H1 (cell line): Measurements from ENCODE around the gene CNTN5. TPM values are rescaled to one million over a fixed set of nuclear protein-coding genes. Genes with fewer than 3 reads are reported as not detected.

Experiments used
- CTCF ChIA-PET: fragments of 300-600 bp; sonication (Branson Sonifier 250); formaldehyde crosslinking; loops from one replicate; lab custom pipeline; 2021; ENCODE audit not compliant: partially characterized antibody; lab: Charles Lee
- POLR2A ChIA-PET: fragments of 300-600 bp; sonication (Branson Sonifier 250); formaldehyde crosslinking; loops from one replicate; lab custom pipeline; 2021; ENCODE audit warnings: inconsistent platforms; ENCODE audit not compliant: partially characterized antibody; lab: Charles Lee
- DNase-seq, 2 experiments: peaks; one replicate each; pipeline versions ENCODE4 v3.0.0 to v3.0.0-alpha.2; 2010 to 2022; ENCODE audit warnings: low spot score in 2 of 2, low read depth in 1 of 2, mixed read lengths in 1 of 2
- FAIRE-seq: peaks from 2 replicates; lab custom pipeline; 2011; peaks lifted over from hg19 to GRCh38; lab: Jason Lieb, UNC
- H2AFZ ChIP-seq: 2 replicates; pipeline ENCODE4 v1.8.1; 2012; ENCODE audit warnings: low read length, inconsistent platforms
- H2AK5ac ChIP-seq: 2 replicates; pipeline ENCODE4 v1.6.1; 2013; ENCODE audit warnings: low read depth, low read length
- H2BK120ac ChIP-seq: replicated peaks from 2 replicates; pipeline ENCODE3; 2013; ENCODE audit warnings: low read depth, low read length, inconsistent platforms
- H2BK12ac ChIP-seq: 2 replicates; pipeline ENCODE4 v1.6.1; 2013; ENCODE audit warnings: low read depth, low read length
- H2BK15ac ChIP-seq: 2 replicates; pipeline ENCODE4 v1.6.1; 2013; ENCODE audit warnings: low read length
- H2BK20ac ChIP-seq: 2 replicates; pipeline ENCODE4 v1.6.1; 2013; ENCODE audit warnings: low read length
- H2BK5ac ChIP-seq: 2 replicates; pipeline ENCODE4 v1.6.1; 2013; ENCODE audit warnings: low read depth, low read length
- H3K14ac ChIP-seq: 2 replicates; pipeline ENCODE4 v1.6.1; 2013; ENCODE audit warnings: inconsistent platforms; ENCODE audit not compliant: insufficient read length
- H3K18ac ChIP-seq: 2 replicates; pipeline ENCODE4 v1.6.1; 2013; ENCODE audit warnings: low read length; ENCODE audit errors: extremely low read depth
- H3K23ac ChIP-seq: 2 replicates; pipeline ENCODE4 v1.6.1; 2013; ENCODE audit warnings: inconsistent platforms; ENCODE audit not compliant: insufficient read length
- H3K23me2 ChIP-seq: 2 replicates; pipeline ENCODE4 v1.6.1; 2013; ENCODE audit warnings: low read depth, low read length
- H3K27ac ChIP-seq: 2 replicates; pipeline ENCODE4 v1.6.1; 2011; ENCODE audit warnings: low read depth, low read length, inconsistent platforms
- H3K27me3 ChIP-seq, 4 experiments: replicated peaks in 1 of 4; 1 replicate in 1 of 4; 2 replicates in 3 of 4; pipeline versions ENCODE4 v1.6.1 to v1.8.1; 2011 to 2013; ENCODE audit warnings: low read length in 3 of 4, mild to moderate bottlenecking in 3 of 4, inconsistent platforms in 2 of 4, mixed read lengths in 2 of 4, moderate library complexity in 1 of 4; ENCODE audit not compliant: control insufficient read depth in 3 of 4, insufficient read depth in 3 of 4; ENCODE audit errors: extremely low read depth in 1 of 4
- H3K36me3 ChIP-seq, 4 experiments: 2 replicates each; pipeline versions ENCODE4 v1.6.1 to v1.8.1; 2011 to 2013; ENCODE audit warnings: mild to moderate bottlenecking in 4 of 4, low read length in 3 of 4, moderate library complexity in 2 of 4, control low read depth in 1 of 4, inconsistent platforms in 1 of 4; ENCODE audit not compliant: insufficient read depth in 4 of 4, control insufficient read depth in 2 of 4
- H3K4ac ChIP-seq: replicated peaks from 2 replicates; pipeline ENCODE3; 2013; ENCODE audit warnings: low read length, low read depth, mixed read lengths, inconsistent platforms; ENCODE audit not compliant: insufficient read length
- H3K4me1 ChIP-seq, 4 experiments: replicated peaks in 1 of 4; 1 replicate in 1 of 4; 2 replicates in 3 of 4; pipeline versions ENCODE4 v1.6.1 to v1.8.1; 2011 to 2013; ENCODE audit warnings: low read length in 3 of 4, inconsistent platforms in 2 of 4, mixed read lengths in 1 of 4; ENCODE audit not compliant: insufficient read depth in 4 of 4, control insufficient read depth in 3 of 4
- H3K4me2 ChIP-seq, 2 experiments: 2 replicates each; pipeline versions ENCODE4 v1.6.1 to v1.8.1; 2011 to 2013; ENCODE audit warnings: low read depth in 2 of 2, low read length in 2 of 2, control low read depth in 1 of 2, inconsistent platforms in 1 of 2, mild to moderate bottlenecking in 1 of 2; ENCODE audit not compliant: insufficient read depth in 1 of 2
- H3K4me3 ChIP-seq, 4 experiments: fragments of 200-600, 300-600 bp in 1 of 4; sonication (generic), shearing (Covaris generic), sonication (Bioruptor Twin) in 1 of 4; 2 replicates each; pipeline versions ENCODE4 v1.5.1 to v1.8.1; 2011 to 2016; ENCODE audit warnings: low read length in 4 of 4, low read depth in 3 of 4, control low read depth in 2 of 4, inconsistent platforms in 2 of 4, mild to moderate bottlenecking in 2 of 4, mixed read lengths in 1 of 4, moderate library complexity in 1 of 4; ENCODE audit not compliant: insufficient read depth in 2 of 4; ENCODE audit errors: extremely low read depth in 1 of 4
- H3K56ac ChIP-seq: replicated peaks from 2 replicates; pipeline ENCODE3; 2013; ENCODE audit warnings: low read depth, mild to moderate bottlenecking, mixed read lengths, low read length, inconsistent platforms; ENCODE audit not compliant: insufficient read length
- H3K79me1 ChIP-seq: 2 replicates; pipeline ENCODE4 v1.6.1; 2013; ENCODE audit warnings: low read depth, low read length, control low read depth
- H3K79me2 ChIP-seq, 2 experiments: 2 replicates each; pipeline versions ENCODE4 v1.6.1 to v1.8.1; 2012 to 2013; ENCODE audit warnings: low read length in 2 of 2, mild to moderate bottlenecking in 2 of 2, inconsistent platforms in 1 of 2; ENCODE audit not compliant: insufficient read depth in 2 of 2, control insufficient read depth in 1 of 2
- H3K9ac ChIP-seq, 4 experiments: replicated peaks in 1 of 4; 1 replicate in 1 of 4; 2 replicates in 3 of 4; pipeline versions ENCODE4 v1.6.1 to v1.8.1; 2011 to 2013; ENCODE audit warnings: low read depth in 3 of 4, low read length in 3 of 4, control low read depth in 2 of 4, mild to moderate bottlenecking in 2 of 4, moderate library complexity in 2 of 4, inconsistent platforms in 1 of 4; ENCODE audit errors: extremely low read depth in 1 of 4
- H3K9me3 ChIP-seq, 2 experiments: 2 replicates each; pipeline versions ENCODE4 v1.6.1 to v1.8.1; 2012 to 2013; ENCODE audit warnings: mild to moderate bottlenecking in 2 of 2, moderate library complexity in 2 of 2, control low read depth in 1 of 2, inconsistent platforms in 1 of 2, low read depth in 1 of 2, low read length in 1 of 2, mixed read lengths in 1 of 2; ENCODE audit not compliant: insufficient read depth in 2 of 2
- H4K20me1 ChIP-seq, 2 experiments: replicated peaks in 1 of 2; 2 replicates each; pipeline versions ENCODE3 to v1.8.1; 2011 to 2013; ENCODE audit warnings: inconsistent platforms in 2 of 2, low read length in 2 of 2, mild to moderate bottlenecking in 1 of 2; ENCODE audit not compliant: insufficient read depth in 2 of 2, control insufficient read depth in 1 of 2
- H4K5ac ChIP-seq: 2 replicates; pipeline ENCODE4 v1.6.1; 2013; ENCODE audit warnings: low read length, low read depth, mixed read lengths, inconsistent platforms; ENCODE audit not compliant: insufficient read length
- H4K8ac ChIP-seq: 2 replicates; pipeline ENCODE4 v1.8.0; 2013; ENCODE audit warnings: mild to moderate bottlenecking, moderate library complexity, low read length, inconsistent platforms; ENCODE audit not compliant: insufficient read depth; ENCODE audit errors: extremely low read depth
- H4K91ac ChIP-seq: replicated peaks from 2 replicates; pipeline ENCODE3; 2013; ENCODE audit warnings: low read length, mixed read lengths, inconsistent platforms; ENCODE audit not compliant: insufficient read length
- BACH1 ChIP-seq: IDR thresholded peaks from 2 replicates; pipeline ENCODE4 v1.6.1; 2012; ENCODE audit warnings: low read length, improper control_type of control experiment
- CHD1 ChIP-seq: IDR thresholded peaks from 2 replicates; pipeline ENCODE4 v1.6.1; 2012; ENCODE audit warnings: low read depth, low read length, improper control_type of control experiment
- GABPA ChIP-seq: IDR thresholded peaks from 2 replicates; pipeline ENCODE4 v1.6.1; 2011; ENCODE audit warnings: mild to moderate bottlenecking, low read length, moderate library complexity, borderline replicate concordance; ENCODE audit not compliant: insufficient read depth
- KDM5A ChIP-seq: fragments of 200-600 bp; IDR thresholded peaks from 2 replicates; pipeline ENCODE4 v1.7.1; 2012; ENCODE audit warnings: mild to moderate bottlenecking, low read length, inconsistent platforms, mixed read lengths
- POU5F1 ChIP-seq: IDR thresholded peaks from 2 replicates; pipeline ENCODE4 v1.6.1; 2011; ENCODE audit warnings: low read depth, mild to moderate bottlenecking, low read length, moderate library complexity
- RBBP5 ChIP-seq: IDR thresholded peaks from 2 replicates; pipeline ENCODE4 v1.7.1; 2012; ENCODE audit warnings: low read depth, mild to moderate bottlenecking, inconsistent platforms, low read length, moderate library complexity, borderline replicate concordance
- RXRA ChIP-seq: IDR thresholded peaks from 2 replicates; pipeline ENCODE4 v1.6.1; 2011; ENCODE audit warnings: low read depth, mild to moderate bottlenecking, low read length, moderate library complexity; ENCODE audit not compliant: insufficient read depth
- SIRT6 ChIP-seq: IDR thresholded peaks from one replicate; pipeline ENCODE4 v1.7.1; 2012; ENCODE audit warnings: low read length, inconsistent platforms
- SIX5 ChIP-seq: IDR thresholded peaks from 2 replicates; pipeline ENCODE4 v1.6.1; 2011; ENCODE audit warnings: mild to moderate bottlenecking, low read depth, low read length
- SUZ12 ChIP-seq: fragments of 200-600 bp; sonication (generic); IDR thresholded peaks from 2 replicates; pipeline ENCODE4 v1.6.1; 2012; ENCODE audit warnings: mild to moderate bottlenecking, inconsistent platforms, low read length, moderate library complexity, mixed read lengths
- TBP ChIP-seq: IDR thresholded peaks from 2 replicates; pipeline ENCODE4 v1.6.1; 2011; ENCODE audit warnings: low read depth, low read length, improper control_type of control experiment
- polyA plus RNA-seq, 7 experiments: library from polyadenylated mRNA; depleted of rRNA in 3 of 7; stranded (reverse) in 5 of 7; unstranded in 2 of 7; fragments of >200 nt in 5 of 7; fragments of 200-250 nt in 2 of 7; gene quantifications; 1 replicate in 5 of 7; 2 replicates in 1 of 7; 4 replicates in 1 of 7; pipeline versions ENCODE4 v1.2.1 to v1.2.3, GENCODE V29; 2011 to 2013; ENCODE audit warnings: missing spikeins in 2 of 7, mixed read lengths in 2 of 7
- total RNA-seq: library from RNA; stranded (reverse); fragmentation: NEBNext Ultra II Directional; extraction: Animal tissue kit (Norgen Biotek cat#: 25700); gene quantifications from 2 replicates; pipeline ENCODE4 v1.2.1, GENCODE V29; 2021
- TF ChIP-seq, protein P1 (sequence below): IDR thresholded peaks from 2 replicates; pipeline ENCODE4 v1.6.1; 2012; ENCODE audit warnings: low read length, inconsistent platforms

The CNTN5 gene
- total and polyA plus RNA-seq, 2 of the 8 experiments (the other 6 are each of a cell fraction or from before 2014, with no cell fraction given) = not detected

DNA sequence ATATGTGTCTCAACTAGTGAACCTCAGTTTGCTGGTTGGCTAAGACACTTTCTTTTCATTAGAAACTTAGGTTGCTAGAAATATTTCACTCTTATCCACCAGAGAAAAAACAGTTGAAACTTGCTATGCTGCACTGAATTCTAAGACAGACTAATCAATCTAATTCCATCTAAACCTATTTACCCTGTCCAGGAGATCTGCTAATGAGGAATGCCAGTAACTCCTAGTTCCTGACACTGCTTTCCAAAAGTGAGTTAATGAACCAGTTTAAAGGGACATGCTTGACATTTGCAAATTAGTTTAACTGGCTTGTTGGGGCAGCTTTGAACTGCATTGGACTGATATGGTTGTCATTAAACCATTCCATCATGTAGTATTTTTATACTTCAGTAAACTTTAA lies 258.5 kb downstream of the CNTN5 start:
- Histone ChIP-seq H3K27me3 (no peaks in the 10 kb centered on the region), H3K79me1 (no peaks in the 10 kb centered on the region), H3K56ac (no peak overlapping the region), H3K4me3 (no peak overlapping the region), H4K91ac (no peak overlapping the region), H3K14ac (no peak overlapping the region), H3K23ac (no peak overlapping the region), H2BK15ac (no peak overlapping the region), H2BK5ac (no peak overlapping the region), H2BK20ac (no peak overlapping the region), H3K27ac (no peak overlapping the region), H2AFZ (no peak overlapping the region), H3K4ac (no peak overlapping the region), H3K9me3 (no peaks in the 10 kb centered on the region), H2AK5ac (no peak overlapping the region), H3K4me2 (no peak overlapping the region), H4K5ac (no peak overlapping the region), H4K8ac (no peak overlapping the region), H3K79me2 (no peaks in the 10 kb centered on the region), H2BK12ac (no peak overlapping the region), H3K23me2 (no peaks in the 10 kb centered on the region), H3K9ac (no peak overlapping the region), H3K4me1 (no peaks in the 10 kb centered on the region), H3K18ac (no peak overlapping the region), H4K20me1 (no peaks in the 10 kb centered on the region), H3K36me3 (no peaks in the 10 kb centered on the region), H2BK120ac (no peak overlapping the region)
- CTCF ChIA-PET = no interaction called here
- POLR2A ChIA-PET = no interaction called here
- TF ChIP-seq POU5F1 (no peak), SIRT6 (no peak), SIX5 (no peak), CHD1 (no peak), KDM5A (no peak), SUZ12 (no peak), RXRA (no peak), BACH1 (no peak), TBP (no peak), RBBP5 (no peak), GABPA (no peak)
- TF ChIP-seq, protein P1, sequence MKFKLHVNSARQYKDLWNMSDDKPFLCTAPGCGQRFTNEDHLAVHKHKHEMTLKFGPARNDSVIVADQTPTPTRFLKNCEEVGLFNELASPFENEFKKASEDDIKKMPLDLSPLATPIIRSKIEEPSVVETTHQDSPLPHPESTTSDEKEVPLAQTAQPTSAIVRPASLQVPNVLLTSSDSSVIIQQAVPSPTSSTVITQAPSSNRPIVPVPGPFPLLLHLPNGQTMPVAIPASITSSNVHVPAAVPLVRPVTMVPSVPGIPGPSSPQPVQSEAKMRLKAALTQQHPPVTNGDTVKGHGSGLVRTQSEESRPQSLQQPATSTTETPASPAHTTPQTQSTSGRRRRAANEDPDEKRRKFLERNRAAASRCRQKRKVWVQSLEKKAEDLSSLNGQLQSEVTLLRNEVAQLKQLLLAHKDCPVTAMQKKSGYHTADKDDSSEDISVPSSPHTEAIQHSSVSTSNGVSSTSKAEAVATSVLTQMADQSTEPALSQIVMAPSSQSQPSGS = no peak
- DNase-seq (no peak), FAIRE-seq (no peak)
